IMR-90 (cell line): ENCODE data around the gene IGFL3.

ENCODE experiments used
- CTCF ChIP-seq: conservative IDR thresholded peaks from 2 replicates; pipeline ENCODE4 v1.5.1; 2012; ENCODE audit warnings: mild to moderate bottlenecking, low read depth, low read length, improper control_type of control experiment
- MAFK ChIP-seq: IDR thresholded peaks from 2 replicates; pipeline ENCODE4 v1.6.1; 2012; ENCODE audit warnings: low read depth, low read length, improper control_type of control experiment
- POLR2A ChIP-seq: IDR thresholded peaks from 2 replicates; pipeline ENCODE4 v1.6.1; 2012; ENCODE audit warnings: mild to moderate bottlenecking, low read depth, low read length
- SMC3 ChIP-seq: fragments of 150-350 bp; IDR thresholded peaks from 2 replicates; pipeline ENCODE4 v1.6.1; 2016; ENCODE audit warnings: low read depth, mild to moderate bottlenecking, antibody characterized with exemption, low read length, moderate library complexity

GRCh38 chr19:46100344-46100743, 24.1 kb downstream of the IGFL3 start:
- TF ChIP-seq POLR2A, result no peak
- no peak for TF ChIP-seq CTCF
- TF ChIP-seq SMC3, result no peak
- no peak for TF ChIP-seq MAFK
